ENCODE data around the gene TPO.

DNA sequence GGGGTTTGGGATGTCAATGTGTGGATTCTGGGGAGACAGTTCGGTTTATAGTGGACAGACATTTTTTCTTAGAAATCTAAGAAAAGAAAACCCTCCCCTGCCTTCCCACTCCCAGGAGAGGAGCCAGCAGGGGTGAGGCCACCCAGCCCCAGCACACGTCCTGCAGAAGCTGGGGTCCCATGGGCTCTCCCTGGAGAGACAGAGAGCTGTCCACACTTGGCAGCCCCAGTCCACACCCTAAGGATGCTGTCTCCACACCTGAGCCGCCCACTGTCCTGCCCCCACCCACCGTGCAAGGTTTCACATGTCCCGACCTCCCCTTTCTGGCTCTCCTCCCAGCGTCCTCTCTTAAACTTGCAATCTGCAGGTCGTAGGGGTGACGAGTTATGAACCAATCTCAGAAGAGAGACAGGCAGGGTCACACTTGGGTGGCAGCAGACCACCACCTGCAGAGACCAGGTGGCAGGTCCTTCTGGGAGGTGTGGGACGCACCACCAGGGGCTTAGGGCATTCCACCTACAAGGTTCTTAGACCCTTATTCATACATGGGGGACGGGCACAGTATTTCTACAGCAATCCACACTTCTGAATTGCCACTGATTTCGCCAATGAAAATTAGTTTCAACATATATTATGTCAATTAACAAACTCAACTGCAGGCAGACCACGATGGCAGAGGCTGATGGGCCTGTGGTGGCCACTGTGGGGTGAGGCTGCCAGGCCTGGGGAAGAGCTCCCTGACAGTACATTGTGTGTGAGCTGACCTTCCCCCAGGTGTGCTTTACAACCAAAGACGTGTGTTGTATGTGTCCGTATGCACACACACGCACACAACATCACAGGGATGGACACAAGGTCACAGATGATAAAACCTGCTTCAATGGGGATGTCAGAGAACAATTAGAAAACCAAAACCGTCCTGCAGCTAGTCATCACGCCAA is 158.5 kb downstream of the TPO start:
- TF ChIP-seq, protein P1, sequence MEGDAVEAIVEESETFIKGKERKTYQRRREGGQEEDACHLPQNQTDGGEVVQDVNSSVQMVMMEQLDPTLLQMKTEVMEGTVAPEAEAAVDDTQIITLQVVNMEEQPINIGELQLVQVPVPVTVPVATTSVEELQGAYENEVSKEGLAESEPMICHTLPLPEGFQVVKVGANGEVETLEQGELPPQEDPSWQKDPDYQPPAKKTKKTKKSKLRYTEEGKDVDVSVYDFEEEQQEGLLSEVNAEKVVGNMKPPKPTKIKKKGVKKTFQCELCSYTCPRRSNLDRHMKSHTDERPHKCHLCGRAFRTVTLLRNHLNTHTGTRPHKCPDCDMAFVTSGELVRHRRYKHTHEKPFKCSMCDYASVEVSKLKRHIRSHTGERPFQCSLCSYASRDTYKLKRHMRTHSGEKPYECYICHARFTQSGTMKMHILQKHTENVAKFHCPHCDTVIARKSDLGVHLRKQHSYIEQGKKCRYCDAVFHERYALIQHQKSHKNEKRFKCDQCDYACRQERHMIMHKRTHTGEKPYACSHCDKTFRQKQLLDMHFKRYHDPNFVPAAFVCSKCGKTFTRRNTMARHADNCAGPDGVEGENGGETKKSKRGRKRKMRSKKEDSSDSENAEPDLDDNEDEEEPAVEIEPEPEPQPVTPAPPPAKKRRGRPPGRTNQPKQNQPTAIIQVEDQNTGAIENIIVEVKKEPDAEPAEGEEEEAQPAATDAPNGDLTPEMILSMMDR (IDR thresholded peaks at IDR 0.05; ENCODE audit: poor library complexity) = no peak
- TF ChIP-seq EZH2 (IDR thresholded peaks at IDR 0.05; ENCODE audit: borderline replicate concordance) (no peak), EZH2phosphoT487 (IDR thresholded peaks at IDR 0.05; ENCODE audit: low read depth, severe bottlenecking, unreplicated experiment) (no peak)

Data from hepatocyte (in vitro differentiated cells).